DOHH2 (cell line): ENCODE results near the gene SLC37A3.

Experiments used
- H3F3A ChIP-seq: fragments of 200-600 bp; sonication (generic), shearing (Covaris generic); 2 replicates; pipeline ENCODE4 v1.6.0; 2016; ENCODE audit warnings: antibody characterized with exemption, mild to moderate bottlenecking; ENCODE audit not compliant: control insufficient read depth, insufficient read depth
- H3K27ac ChIP-seq: fragments of 200-600 bp; sonication (generic); 2 replicates; pipeline ENCODE4 v1.5.1; 2014; ENCODE audit warnings: low read depth, mild to moderate bottlenecking, low read length, moderate library complexity
- H3K27me3 ChIP-seq: fragments of 200-600 bp; sonication (generic); 2 replicates; pipeline ENCODE4 v1.6.1; 2014; ENCODE audit warnings: mild to moderate bottlenecking, low read length, mixed read lengths; ENCODE audit not compliant: control insufficient read depth
- H3K36me3 ChIP-seq: fragments of 200-600 bp; sonication (generic); 2 replicates; pipeline ENCODE4 v1.6.1; 2014; ENCODE audit warnings: mild to moderate bottlenecking, low read length, moderate library complexity, mixed read lengths; ENCODE audit not compliant: control insufficient read depth
- H3K4me1 ChIP-seq: fragments of 200-600 bp; sonication (generic); 2 replicates; pipeline ENCODE4 v1.6.1; 2014; ENCODE audit warnings: mild to moderate bottlenecking, low read length, mixed read lengths; ENCODE audit not compliant: control insufficient read depth
- H3K4me2 ChIP-seq: fragments of 200-600 bp; sonication (generic); 2 replicates; pipeline ENCODE4 v1.6.0; 2014; ENCODE audit warnings: mild to moderate bottlenecking, low read length, moderate library complexity
- H3K4me3 ChIP-seq: fragments of 200-600 bp; sonication (generic); 2 replicates; pipeline ENCODE4 v1.5.1; 2014; ENCODE audit warnings: mild to moderate bottlenecking, low read length, mixed read lengths
- H3K79me2 ChIP-seq: fragments of 200-600 bp; sonication (generic); 2 replicates; pipeline ENCODE4 v1.6.1; 2014; ENCODE audit warnings: mild to moderate bottlenecking, low read length, mixed read lengths; ENCODE audit not compliant: control insufficient read depth
- H3K9me2 ChIP-seq: fragments of 200-600 bp; sonication (generic); replicated peaks from 2 replicates; pipeline ENCODE4 v1.6.1; 2014; ENCODE audit warnings: mild to moderate bottlenecking, low read length, mixed read lengths; ENCODE audit not compliant: control insufficient read depth
- H3K9me3 ChIP-seq: fragments of 200-600 bp; sonication (generic); 2 replicates; pipeline ENCODE4 v1.6.1; 2014; ENCODE audit warnings: antibody characterized with exemption, low read length, mixed read lengths; ENCODE audit not compliant: control insufficient read depth, insufficient read depth
- H4K20me1 ChIP-seq: fragments of 200-600 bp; sonication (generic); 2 replicates; pipeline ENCODE4 v1.6.0; 2014; ENCODE audit warnings: low read depth, mild to moderate bottlenecking, antibody characterized with exemption, low read length, moderate library complexity; ENCODE audit not compliant: control insufficient read depth, insufficient read depth
- EZH2phosphoT487 ChIP-seq: fragments of 200-600 bp; sonication (generic); IDR thresholded peaks from 2 replicates; pipeline ENCODE4 v1.6.1; 2017; ENCODE audit warnings: borderline replicate concordance, mild to moderate bottlenecking, antibody characterized with exemption, low read length, moderate library complexity, mixed read lengths
- TF ChIP-seq, protein P1 (sequence below): fragments of 200-600 bp; sonication (generic); IDR thresholded peaks from one replicate; pipeline ENCODE4 v1.5.1; 2014; ENCODE audit warnings: antibody characterized with exemption, mild to moderate bottlenecking, low read depth, low read length; ENCODE audit not compliant: poor library complexity, severe bottlenecking

The SLC37A3 gene, protein sequence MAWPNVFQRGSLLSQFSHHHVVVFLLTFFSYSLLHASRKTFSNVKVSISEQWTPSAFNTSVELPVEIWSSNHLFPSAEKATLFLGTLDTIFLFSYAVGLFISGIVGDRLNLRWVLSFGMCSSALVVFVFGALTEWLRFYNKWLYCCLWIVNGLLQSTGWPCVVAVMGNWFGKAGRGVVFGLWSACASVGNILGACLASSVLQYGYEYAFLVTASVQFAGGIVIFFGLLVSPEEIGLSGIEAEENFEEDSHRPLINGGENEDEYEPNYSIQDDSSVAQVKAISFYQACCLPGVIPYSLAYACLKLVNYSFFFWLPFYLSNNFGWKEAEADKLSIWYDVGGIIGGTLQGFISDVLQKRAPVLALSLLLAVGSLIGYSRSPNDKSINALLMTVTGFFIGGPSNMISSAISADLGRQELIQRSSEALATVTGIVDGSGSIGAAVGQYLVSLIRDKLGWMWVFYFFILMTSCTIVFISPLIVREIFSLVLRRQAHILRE

DNA sequence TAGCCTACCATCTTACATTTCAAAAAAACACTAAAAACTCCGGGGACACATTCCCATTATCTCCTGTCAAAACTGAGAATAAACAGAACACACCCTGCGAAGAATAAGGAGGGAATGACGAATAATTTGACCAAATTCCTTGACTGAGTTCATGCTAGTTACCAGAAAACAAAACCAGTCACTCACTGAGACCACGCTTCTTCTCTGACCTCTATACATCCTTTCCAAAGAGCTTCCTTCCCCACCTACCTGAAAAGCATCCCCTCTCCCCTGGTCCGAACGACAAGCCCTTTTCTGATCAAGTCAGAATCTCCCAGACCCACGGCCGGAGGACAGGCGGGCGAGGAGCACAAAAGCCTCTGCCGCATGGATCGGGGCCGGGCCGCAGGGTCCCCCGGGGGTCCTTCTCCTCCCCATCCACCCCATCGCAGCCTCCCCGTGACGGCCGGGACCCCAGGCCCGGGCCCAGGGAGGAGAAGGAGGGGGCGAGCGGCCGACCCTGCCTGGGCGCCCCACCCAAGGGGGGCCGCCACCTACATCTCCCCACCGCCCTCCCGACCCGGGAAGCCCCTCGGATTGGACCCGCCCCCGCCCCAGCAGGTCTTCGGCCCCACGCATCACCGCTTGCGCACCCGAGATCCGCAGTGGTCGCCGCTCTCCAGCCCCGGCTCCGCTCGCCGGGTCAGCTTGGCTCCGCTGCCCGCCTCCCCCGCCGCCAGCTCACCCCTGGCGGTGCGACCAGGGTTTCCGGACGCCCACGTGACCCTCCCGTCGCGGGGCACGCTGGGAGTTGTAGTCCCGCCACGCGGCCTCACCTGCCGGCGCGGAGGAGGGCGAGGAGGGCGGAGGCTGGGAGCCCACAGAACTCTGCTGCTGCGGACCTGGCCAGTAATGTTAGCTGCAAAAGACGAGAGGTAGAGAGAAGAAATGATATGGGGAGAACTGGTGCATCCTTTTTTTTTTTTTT is at the start of gene SLC37A3:
TSS of gene SLC37A3 (minus strand) at position 747 of the 967 bp plus-strand sequence. CDS start 16,004 bp downstream, outside the sequence.
- H4K20me1 ChIP-seq, result peaks cover 6% of the 10 kb centered on the region; the same call in 1 of the 2 replicates
- H3K27me3 ChIP-seq, result peaks cover 17% of the 10 kb centered on the region
- no peaks in the 10 kb centered on the region for H3K9me2 ChIP-seq
- no peak within 1 kb of the TSS for H3K27ac ChIP-seq
- TF ChIP-seq EZH2phosphoT487, result no peak
- TF ChIP-seq, protein P1, sequence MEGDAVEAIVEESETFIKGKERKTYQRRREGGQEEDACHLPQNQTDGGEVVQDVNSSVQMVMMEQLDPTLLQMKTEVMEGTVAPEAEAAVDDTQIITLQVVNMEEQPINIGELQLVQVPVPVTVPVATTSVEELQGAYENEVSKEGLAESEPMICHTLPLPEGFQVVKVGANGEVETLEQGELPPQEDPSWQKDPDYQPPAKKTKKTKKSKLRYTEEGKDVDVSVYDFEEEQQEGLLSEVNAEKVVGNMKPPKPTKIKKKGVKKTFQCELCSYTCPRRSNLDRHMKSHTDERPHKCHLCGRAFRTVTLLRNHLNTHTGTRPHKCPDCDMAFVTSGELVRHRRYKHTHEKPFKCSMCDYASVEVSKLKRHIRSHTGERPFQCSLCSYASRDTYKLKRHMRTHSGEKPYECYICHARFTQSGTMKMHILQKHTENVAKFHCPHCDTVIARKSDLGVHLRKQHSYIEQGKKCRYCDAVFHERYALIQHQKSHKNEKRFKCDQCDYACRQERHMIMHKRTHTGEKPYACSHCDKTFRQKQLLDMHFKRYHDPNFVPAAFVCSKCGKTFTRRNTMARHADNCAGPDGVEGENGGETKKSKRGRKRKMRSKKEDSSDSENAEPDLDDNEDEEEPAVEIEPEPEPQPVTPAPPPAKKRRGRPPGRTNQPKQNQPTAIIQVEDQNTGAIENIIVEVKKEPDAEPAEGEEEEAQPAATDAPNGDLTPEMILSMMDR, result no peak
- H3K4me3 ChIP-seq, result peak within 1 kb of the TSS; percentile 94
- peaks cover 22% of the 10 kb centered on the region for H3K79me2 ChIP-seq
- peak within 1 kb of the TSS; percentile 95 for H3K4me2 ChIP-seq
- no peaks in the 10 kb centered on the region; the same call in 1 of the 2 replicates for H3F3A ChIP-seq
- no peaks in the 10 kb centered on the region for H3K9me3 ChIP-seq
- peaks cover 10% of the 10 kb centered on the region for H3K4me1 ChIP-seq
- no peaks in the 10 kb centered on the region for H3K36me3 ChIP-seq

- Histone ChIP-seq H3K4me3 (no peak overlapping the region), H3K79me2 (no peaks in the 10 kb centered on the region), H3K4me1 (no peaks in the 10 kb centered on the region; the same call in none of the 2 replicates), H3K9me2 (no peaks in the 10 kb centered on the region), H3K27ac (no peak overlapping the region), H3K4me2 (no peak overlapping the region), H3K36me3 (peaks cover 6% of the 10 kb centered on the region), H3F3A (no peaks in the 10 kb centered on the region), H4K20me1 (no peaks in the 10 kb centered on the region), H3K27me3 (no peaks in the 10 kb centered on the region), H3K9me3 (no peaks in the 10 kb centered on the region)
- TF ChIP-seq, protein P1, result no peak
These were observed 49.5 kb upstream of the SLC37A3 start for GRCh38 chr7:140447841-140448240.

DNA sequence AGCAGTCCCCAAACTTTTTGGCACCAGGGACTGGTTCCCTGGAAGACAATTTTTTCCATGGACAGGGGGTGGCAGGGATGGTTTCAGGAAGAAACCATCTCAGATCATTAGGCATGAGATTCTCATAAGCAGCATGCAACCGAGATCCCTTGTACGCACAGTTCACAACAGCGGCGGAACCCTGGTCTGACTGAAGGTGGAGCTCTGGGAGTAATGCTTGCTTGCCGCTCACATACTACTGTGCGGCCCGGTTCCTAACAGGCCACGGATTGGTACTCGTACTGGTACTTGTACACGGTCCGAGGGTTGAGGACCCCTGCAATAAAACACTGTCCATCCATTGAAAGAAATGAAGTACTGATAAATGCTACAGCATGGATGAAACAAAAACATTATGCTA is 48.1 kb upstream of the SLC37A3 start:
- Histone ChIP-seq H3K27ac (no peak overlapping the region), H3K9me2 (no peaks in the 10 kb centered on the region), H4K20me1 (no peaks in the 10 kb centered on the region), H3K4me2 (no peak overlapping the region), H3K27me3 (no peaks in the 10 kb centered on the region), H3K4me1 (no peaks in the 10 kb centered on the region; the same call in none of the 2 replicates), H3K4me3 (no peak overlapping the region), H3F3A (no peaks in the 10 kb centered on the region), H3K9me3 (no peaks in the 10 kb centered on the region), H3K36me3 (no peaks in the 10 kb centered on the region), H3K79me2 (no peaks in the 10 kb centered on the region)
- TF ChIP-seq EZH2phosphoT487, result no peak
